C4-2B (cell line): ENCODE data around the gene RPP14.
"Not testable (repeated sequence)": the region's sequence is repeated elsewhere in the genome, so short reads cannot be mapped to it uniquely, and the experiment has no call there.

ENCODE experiments used
- H3K27ac ChIP-seq: fragments of 450-650 bp; 2 replicates; pipeline ENCODE4 v1.5.1; 2017
- ZFX ChIP-seq: fragments of 450-650 bp; IDR thresholded peaks from 2 replicates; pipeline ENCODE4 v1.6.1; 2017
- TF ChIP-seq, protein P1 (sequence below): fragments of 450-650 bp; conservative IDR thresholded peaks from 2 replicates; pipeline ENCODE4 v1.5.1; 2017; ENCODE audit warnings: mild to moderate bottlenecking

The RPP14 gene

GRCh38 chr3:58281069-58281468 is 25.0 kb upstream of the RPP14 start:
- TF ChIP-seq, protein P1, sequence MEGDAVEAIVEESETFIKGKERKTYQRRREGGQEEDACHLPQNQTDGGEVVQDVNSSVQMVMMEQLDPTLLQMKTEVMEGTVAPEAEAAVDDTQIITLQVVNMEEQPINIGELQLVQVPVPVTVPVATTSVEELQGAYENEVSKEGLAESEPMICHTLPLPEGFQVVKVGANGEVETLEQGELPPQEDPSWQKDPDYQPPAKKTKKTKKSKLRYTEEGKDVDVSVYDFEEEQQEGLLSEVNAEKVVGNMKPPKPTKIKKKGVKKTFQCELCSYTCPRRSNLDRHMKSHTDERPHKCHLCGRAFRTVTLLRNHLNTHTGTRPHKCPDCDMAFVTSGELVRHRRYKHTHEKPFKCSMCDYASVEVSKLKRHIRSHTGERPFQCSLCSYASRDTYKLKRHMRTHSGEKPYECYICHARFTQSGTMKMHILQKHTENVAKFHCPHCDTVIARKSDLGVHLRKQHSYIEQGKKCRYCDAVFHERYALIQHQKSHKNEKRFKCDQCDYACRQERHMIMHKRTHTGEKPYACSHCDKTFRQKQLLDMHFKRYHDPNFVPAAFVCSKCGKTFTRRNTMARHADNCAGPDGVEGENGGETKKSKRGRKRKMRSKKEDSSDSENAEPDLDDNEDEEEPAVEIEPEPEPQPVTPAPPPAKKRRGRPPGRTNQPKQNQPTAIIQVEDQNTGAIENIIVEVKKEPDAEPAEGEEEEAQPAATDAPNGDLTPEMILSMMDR: no peak
- TF ChIP-seq ZFX: no peak
- H3K27ac ChIP-seq: no peak overlapping the region

DNA sequence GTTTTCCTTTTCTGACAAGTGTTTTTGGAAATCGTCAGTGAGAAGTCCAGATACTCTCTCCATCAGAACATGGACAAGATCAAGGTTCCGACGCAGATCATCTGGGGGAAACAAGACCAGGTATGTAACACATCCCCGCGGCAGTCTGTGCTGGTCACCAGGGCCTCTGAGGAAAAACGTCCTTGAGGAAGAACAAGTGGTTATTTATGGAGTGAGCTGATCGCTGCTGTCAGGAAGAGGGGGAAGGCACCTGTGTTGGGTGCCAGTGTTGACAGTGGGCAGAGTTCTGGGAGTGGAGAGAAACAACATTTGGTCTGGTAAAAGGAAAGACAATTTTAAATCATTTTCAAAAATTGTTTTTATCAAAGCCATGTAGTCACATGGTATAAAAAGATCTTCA is 20.7 kb upstream of the RPP14 start:
- TF ChIP-seq ZFX: no peak
- TF ChIP-seq, protein P1: no peak
- H3K27ac ChIP-seq: no peak overlapping the region

DNA sequence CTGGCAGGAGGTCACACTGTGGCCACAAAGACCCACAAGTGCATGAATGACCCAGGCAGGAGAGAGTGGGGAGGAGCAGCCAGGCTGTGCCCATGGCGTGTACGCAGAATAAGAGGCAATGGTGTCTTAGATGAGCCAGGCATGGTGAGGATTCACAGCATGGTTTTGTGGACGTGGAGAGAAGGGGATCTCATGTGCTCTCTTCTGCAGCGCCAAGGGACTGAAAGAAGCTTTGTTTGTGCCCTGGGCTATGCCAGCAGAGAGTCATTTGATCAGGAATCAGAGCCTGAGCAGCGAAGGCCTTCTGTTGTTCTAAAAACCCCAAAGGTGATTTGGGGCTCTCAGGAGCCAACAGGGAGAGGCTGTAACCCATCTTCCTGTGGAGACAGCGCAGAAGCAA is 18.7 kb upstream of the RPP14 start:
- no peak overlapping the region for H3K27ac ChIP-seq
- no peak for TF ChIP-seq ZFX
- TF ChIP-seq, protein P1: no peak

DNA sequence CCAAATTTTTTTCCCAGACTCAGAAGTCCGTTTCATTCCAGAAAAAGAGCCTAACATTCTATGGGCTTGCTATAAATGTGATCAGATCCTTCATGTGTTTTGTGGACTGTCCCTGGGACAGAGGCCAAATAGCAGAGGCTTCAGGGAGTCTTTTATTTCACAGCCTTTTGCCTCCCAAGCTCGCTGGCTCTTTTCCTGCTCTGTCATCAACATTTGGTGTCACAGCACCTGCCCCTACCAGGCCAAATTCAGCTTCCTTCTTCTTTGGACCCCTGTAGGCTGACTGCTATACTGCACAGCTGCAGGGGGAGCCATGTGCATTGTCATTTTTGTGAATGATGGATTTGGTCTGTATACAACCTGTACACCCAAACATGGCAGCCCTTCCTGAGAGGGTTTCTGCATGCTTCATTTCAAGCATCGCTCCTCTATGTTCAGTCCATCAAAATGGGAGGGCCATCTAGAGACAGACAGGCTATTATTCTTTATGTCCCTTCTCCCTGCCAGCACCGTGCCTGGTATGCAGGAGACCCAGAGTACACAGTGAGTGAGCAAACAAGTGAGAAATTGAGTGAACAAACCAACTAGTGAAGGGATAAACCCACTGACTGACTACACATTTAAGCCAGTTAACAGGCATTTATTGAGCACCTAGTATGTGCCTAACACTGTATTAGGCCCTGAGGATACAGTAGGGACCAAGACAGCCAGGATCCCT is 17.9 kb upstream of the RPP14 start:
- TF ChIP-seq ZFX: no peak
- TF ChIP-seq, protein P1: no peak
- no peak overlapping the region for H3K27ac ChIP-seq

GRCh38 chr3:58288964-58289613 is 17.0 kb upstream of the RPP14 start:
- H3K27ac ChIP-seq: not testable (repeated sequence)

GRCh38 chr3:58290446-58290845 is 15.6 kb upstream of the RPP14 start:
- not testable (repeated sequence) for H3K27ac ChIP-seq

DNA sequence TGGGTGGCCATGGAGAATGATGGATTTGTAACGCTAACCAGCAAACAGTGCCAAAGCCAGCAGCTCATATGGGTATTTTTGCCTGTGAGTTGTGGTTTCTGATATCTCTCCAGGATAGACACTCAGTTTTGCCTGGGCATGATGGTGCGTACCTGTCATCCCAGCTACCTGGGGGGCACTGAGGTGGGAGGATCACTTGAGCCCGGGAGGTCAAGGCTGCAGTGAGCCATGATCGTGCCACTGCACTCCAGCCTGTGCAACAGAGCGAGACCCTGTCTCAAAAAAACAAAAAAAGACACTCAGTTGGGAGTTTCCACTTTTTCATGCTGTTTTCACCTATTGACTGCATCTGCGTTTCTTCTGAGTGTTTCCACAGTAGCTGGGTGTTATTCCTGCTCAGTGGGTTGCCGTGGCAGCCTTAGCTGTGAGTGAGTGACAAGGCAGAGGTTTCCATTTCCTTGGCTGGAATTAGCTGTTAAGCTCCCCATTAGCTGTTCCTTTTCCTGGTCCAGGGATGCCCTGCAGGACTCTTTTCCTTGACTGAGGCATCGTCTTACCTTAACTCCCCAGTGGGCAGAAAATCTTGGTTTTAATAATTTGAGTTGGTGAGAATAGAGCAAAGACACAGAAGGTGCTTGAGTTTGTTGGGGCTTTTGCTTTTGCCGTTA is 14.2 kb upstream of the RPP14 start:
- H3K27ac ChIP-seq: no peak overlapping the region
- TF ChIP-seq, protein P1: no peak
- TF ChIP-seq ZFX: no peak

DNA sequence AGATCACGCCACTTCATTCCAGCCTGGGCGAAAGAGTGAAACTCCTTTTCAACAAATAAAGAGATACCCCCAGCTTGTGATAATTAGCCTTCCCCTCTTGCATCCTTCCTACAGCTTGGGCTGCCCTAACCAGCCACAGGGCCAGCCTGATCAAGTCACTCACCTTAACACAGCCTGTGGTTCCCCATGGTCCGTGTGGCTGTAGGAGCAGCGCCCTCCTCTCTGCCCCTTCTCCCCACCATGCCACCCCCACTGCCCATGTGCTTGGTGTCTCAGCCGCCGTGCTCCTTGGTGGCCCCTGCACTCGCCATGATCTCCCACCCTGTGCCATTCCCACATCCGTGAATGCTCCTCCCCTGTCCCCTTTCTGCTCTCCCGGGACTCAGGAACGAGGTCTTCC is 13.2 kb upstream of the RPP14 start:
- H3K27ac ChIP-seq: no peak overlapping the region
- TF ChIP-seq, protein P1: no peak
- TF ChIP-seq ZFX: no peak
